GM23338 (cell line): ENCODE data around the gene ANO1.

ENCODE experiments used
- CREB1 ChIP-seq: fragments of 250-450 bp; sonication (Bioruptor Pico); IDR thresholded peaks from 2 replicates; pipeline ENCODE4 v1.5.0; 2020; ENCODE audit warnings: low read depth, mild to moderate bottlenecking, moderate library complexity
- CTCF ChIP-seq, 2 experiments: fragments of 200-600 bp in 1 of 2; sonication (generic) in 1 of 2; conservative IDR thresholded peaks; 2 replicates each; pipeline versions ENCODE4 v1.5.1 to v1.6.1; 2016 to 2017; ENCODE audit warnings: antibody characterized with exemption in 2 of 2, low read depth in 2 of 2, mild to moderate bottlenecking in 2 of 2, moderate library complexity in 1 of 2
- EZH2 ChIP-seq: fragments of 200-600 bp; sonication (generic); IDR thresholded peaks from one replicate; pipeline ENCODE4 v1.8.0; 2017; ENCODE audit warnings: antibody characterized with exemption, mild to moderate bottlenecking, low read depth; ENCODE audit not compliant: unreplicated experiment
- EZH2phosphoT487 ChIP-seq: fragments of 200-600 bp; sonication (generic); IDR thresholded peaks from one replicate; pipeline ENCODE4 v1.8.1; 2018; ENCODE audit warnings: antibody characterized with exemption; ENCODE audit not compliant: unreplicated experiment
- JUNB ChIP-seq: IDR thresholded peaks from one replicate; pipeline ENCODE4 v1.6.1; 2016; ENCODE audit warnings: antibody characterized with exemption; ENCODE audit not compliant: unreplicated experiment
- NANOG ChIP-seq: IDR thresholded peaks from 2 replicates; pipeline ENCODE4 v1.6.1; 2016; ENCODE audit warnings: antibody characterized with exemption, borderline replicate concordance
- POLR2AphosphoS5 ChIP-seq: IDR thresholded peaks from 2 replicates; pipeline ENCODE4 v1.6.1; 2016; ENCODE audit warnings: antibody characterized with exemption, low read depth
- STAT1 ChIP-seq: IDR thresholded peaks from one replicate; pipeline ENCODE4 v1.6.1; 2016; ENCODE audit warnings: antibody characterized with exemption; ENCODE audit not compliant: unreplicated experiment
- ZNF114 ChIP-seq: fragments of 250-450 bp; sonication (Bioruptor Pico); IDR thresholded peaks from 2 replicates; pipeline ENCODE4 v1.5.0; 2020; ENCODE audit warnings: mild to moderate bottlenecking, moderate library complexity
- ZNF331 ChIP-seq: fragments of 250-450 bp; sonication (Bioruptor Pico); IDR thresholded peaks from 2 replicates; pipeline ENCODE4 v1.5.0; 2020; ENCODE audit warnings: low read depth, mild to moderate bottlenecking, moderate library complexity
- ZNF462 ChIP-seq: fragments of 250-450 bp; sonication (Bioruptor Pico); IDR thresholded peaks from 2 replicates; pipeline ENCODE4 v1.5.0; 2020; ENCODE audit warnings: mild to moderate bottlenecking, moderate library complexity
- TF ChIP-seq, protein P1 (sequence below): IDR thresholded peaks from one replicate; pipeline ENCODE4 v1.6.1; 2018; ENCODE audit warnings: antibody characterized with exemption; ENCODE audit not compliant: unreplicated experiment
- TF ChIP-seq, protein P2 (sequence below): IDR thresholded peaks from 2 replicates; pipeline ENCODE4 v1.6.1; 2016; ENCODE audit warnings: antibody characterized with exemption

DNA sequence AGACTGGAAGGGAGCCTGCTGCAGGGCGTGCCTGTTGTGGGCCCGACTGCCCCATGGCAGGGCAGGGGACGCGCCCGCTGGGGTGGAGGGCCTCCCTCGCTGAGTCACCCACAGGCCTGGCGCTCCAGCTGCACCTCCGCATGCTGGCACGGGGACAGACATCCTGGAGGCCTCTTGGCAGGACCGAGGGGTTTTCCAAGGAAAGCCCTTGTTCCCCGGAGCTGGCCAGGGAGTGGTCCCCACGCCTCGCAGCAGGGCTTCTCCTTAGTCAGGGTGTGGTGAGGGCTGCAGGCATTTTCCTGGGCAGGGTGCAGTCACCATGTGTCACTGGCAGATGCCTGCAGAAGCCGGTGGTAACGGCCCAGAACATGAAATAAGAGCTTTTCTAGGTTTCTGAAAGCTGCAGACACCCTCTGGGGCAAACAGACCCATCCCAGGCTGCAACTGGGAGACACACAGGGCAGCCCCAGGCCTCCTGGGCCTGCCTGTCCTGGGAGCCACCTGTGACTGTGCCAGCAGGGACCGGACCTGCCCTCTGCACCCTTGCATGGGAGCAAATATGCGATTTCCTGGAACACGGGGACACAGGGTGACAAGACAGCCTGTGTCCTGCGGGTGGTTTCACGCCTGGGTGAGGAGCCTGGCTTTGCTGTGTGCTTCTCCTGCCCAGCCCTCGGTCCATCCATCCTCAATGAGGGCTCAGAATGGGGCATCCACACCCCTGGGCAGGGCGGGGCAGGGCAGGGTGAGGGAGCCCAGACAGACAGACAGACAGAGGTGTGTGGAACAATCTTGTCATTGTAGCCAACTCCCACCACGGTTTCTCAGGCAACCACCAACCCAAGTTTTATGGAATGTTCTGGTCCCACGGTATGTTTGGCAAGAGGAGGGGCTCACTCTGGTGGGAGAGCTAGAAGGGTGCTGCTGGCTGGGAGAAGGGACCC, 81.8 kb downstream of the ANO1 start:
- no peak for TF ChIP-seq CTCF (conservative IDR thresholded peaks at IDR 0.05; ENCODE audit: low read depth in 2 of 2)
- no peak for TF ChIP-seq EZH2
- no peak for TF ChIP-seq POLR2AphosphoS5
- TF ChIP-seq EZH2phosphoT487 = no peak
- no peak for TF ChIP-seq JUNB
- TF ChIP-seq, protein P1, sequence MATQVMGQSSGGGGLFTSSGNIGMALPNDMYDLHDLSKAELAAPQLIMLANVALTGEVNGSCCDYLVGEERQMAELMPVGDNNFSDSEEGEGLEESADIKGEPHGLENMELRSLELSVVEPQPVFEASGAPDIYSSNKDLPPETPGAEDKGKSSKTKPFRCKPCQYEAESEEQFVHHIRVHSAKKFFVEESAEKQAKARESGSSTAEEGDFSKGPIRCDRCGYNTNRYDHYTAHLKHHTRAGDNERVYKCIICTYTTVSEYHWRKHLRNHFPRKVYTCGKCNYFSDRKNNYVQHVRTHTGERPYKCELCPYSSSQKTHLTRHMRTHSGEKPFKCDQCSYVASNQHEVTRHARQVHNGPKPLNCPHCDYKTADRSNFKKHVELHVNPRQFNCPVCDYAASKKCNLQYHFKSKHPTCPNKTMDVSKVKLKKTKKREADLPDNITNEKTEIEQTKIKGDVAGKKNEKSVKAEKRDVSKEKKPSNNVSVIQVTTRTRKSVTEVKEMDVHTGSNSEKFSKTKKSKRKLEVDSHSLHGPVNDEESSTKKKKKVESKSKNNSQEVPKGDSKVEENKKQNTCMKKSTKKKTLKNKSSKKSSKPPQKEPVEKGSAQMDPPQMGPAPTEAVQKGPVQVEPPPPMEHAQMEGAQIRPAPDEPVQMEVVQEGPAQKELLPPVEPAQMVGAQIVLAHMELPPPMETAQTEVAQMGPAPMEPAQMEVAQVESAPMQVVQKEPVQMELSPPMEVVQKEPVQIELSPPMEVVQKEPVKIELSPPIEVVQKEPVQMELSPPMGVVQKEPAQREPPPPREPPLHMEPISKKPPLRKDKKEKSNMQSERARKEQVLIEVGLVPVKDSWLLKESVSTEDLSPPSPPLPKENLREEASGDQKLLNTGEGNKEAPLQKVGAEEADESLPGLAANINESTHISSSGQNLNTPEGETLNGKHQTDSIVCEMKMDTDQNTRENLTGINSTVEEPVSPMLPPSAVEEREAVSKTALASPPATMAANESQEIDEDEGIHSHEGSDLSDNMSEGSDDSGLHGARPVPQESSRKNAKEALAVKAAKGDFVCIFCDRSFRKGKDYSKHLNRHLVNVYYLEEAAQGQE = no peak
- no peak for TF ChIP-seq CREB1 (CRISPR knock-in tag)
- TF ChIP-seq STAT1 = no peak
- no peak for TF ChIP-seq ZNF462 (CRISPR knock-in tag)
- TF ChIP-seq, protein P2, sequence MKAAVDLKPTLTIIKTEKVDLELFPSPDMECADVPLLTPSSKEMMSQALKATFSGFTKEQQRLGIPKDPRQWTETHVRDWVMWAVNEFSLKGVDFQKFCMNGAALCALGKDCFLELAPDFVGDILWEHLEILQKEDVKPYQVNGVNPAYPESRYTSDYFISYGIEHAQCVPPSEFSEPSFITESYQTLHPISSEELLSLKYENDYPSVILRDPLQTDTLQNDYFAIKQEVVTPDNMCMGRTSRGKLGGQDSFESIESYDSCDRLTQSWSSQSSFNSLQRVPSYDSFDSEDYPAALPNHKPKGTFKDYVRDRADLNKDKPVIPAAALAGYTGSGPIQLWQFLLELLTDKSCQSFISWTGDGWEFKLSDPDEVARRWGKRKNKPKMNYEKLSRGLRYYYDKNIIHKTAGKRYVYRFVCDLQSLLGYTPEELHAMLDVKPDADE = no peak
- no peak for TF ChIP-seq NANOG
- no peak for TF ChIP-seq ZNF331
- no peak for TF ChIP-seq ZNF114
